B cell (primary cell): Measurements from ENCODE around the gene KLHL7. TPM values are rescaled to one million over a fixed set of nuclear protein-coding genes. Genes with fewer than 3 reads are reported as not detected.

Source experiments
- ATAC-seq: fragments of 200-7000 bp; cut with Tn5 transposase; one replicate; pipeline ENCODE4 v1.10.0; 2021; ENCODE audit warnings: low read depth, mild to moderate bottlenecking, moderate number of reproducible peaks, moderate library complexity
- CTCF ChIA-PET: fragments of 350-600 bp; sonication (Branson Sonifier 250); formaldehyde crosslinking; loops from one replicate; lab custom pipeline; 2021; ENCODE audit warnings: antibody characterized with exemption, inconsistent platforms; lab: Charles Lee
- POLR2A ChIA-PET: fragments of 350-600 bp; sonication (Branson Sonifier 250); formaldehyde crosslinking; loops from one replicate; lab custom pipeline; 2021; ENCODE audit warnings: antibody characterized with exemption; lab: Charles Lee
- DNase-seq: peaks from one replicate; pipeline ENCODE4 v3.0.0; 2013
- H2AFZ ChIP-seq: 2 replicates; pipeline ENCODE4 v1.6.1; 2012; ENCODE audit warnings: mild to moderate bottlenecking, low read depth, low read length; ENCODE audit not compliant: insufficient read depth, poor library complexity, severe bottlenecking
- H3K27ac ChIP-seq, 2 donors: 1 replicate in 1 of 2; 2 replicates in 1 of 2; pipeline ENCODE4 v1.5.1; 2012 to 2013; ENCODE audit warnings: low read length in 2 of 2, mild to moderate bottlenecking in 2 of 2, moderate library complexity in 1 of 2
- H3K27me3 ChIP-seq, 4 experiments: fragments of 200-600 bp in 1 of 4; sonication (generic) in 1 of 4; replicated peaks in 1 of 4; 1 replicate in 2 of 4; 2 replicates in 2 of 4; pipeline versions ENCODE4 v1.6.1 to v1.7.0; 2013 to 2016; ENCODE audit warnings: low read length in 3 of 4, mild to moderate bottlenecking in 2 of 4, mixed read lengths in 1 of 4, moderate library complexity in 1 of 4; ENCODE audit not compliant: insufficient read depth in 4 of 4, control insufficient read depth in 3 of 4; ENCODE audit errors: control extremely low read depth in 1 of 4
- H3K36me3 ChIP-seq, 2 experiments: replicated peaks in 1 of 2; 1 replicate in 1 of 2; 2 replicates in 1 of 2; pipeline versions ENCODE4 v1.6.1 to v1.7.1; 2013; ENCODE audit warnings: low read length in 1 of 2; ENCODE audit not compliant: insufficient read depth in 2 of 2, control insufficient read depth in 1 of 2; ENCODE audit errors: control extremely low read depth in 1 of 2, extremely low read depth in 1 of 2
- H3K4me1 ChIP-seq, 2 donors: fragments of 200-600 bp in 1 of 2; sonication (generic) in 1 of 2; 1 replicate in 1 of 2; 2 replicates in 1 of 2; pipeline versions ENCODE4 v1.5.1 to v1.6.1; 2013 to 2017; ENCODE audit warnings: low read length in 2 of 2; ENCODE audit not compliant: control insufficient read depth in 2 of 2, insufficient read depth in 2 of 2
- H3K4me2 ChIP-seq: replicated peaks from 2 replicates; pipeline ENCODE3; 2012; ENCODE audit warnings: mild to moderate bottlenecking, low read depth, low read length; ENCODE audit not compliant: poor library complexity, severe bottlenecking
- H3K4me3 ChIP-seq, 5 experiments: fragments of 200-600 bp in 1 of 5; sonication (generic) in 1 of 5; 1 replicate in 3 of 5; 2 replicates in 2 of 5; pipeline versions ENCODE4 v1.5.1 to v1.7.0; 2011 to 2016; ENCODE audit warnings: low read length in 4 of 5, mild to moderate bottlenecking in 4 of 5, low read depth in 2 of 5, control low read depth in 1 of 5, moderate library complexity in 1 of 5; ENCODE audit not compliant: insufficient read depth in 1 of 5; ENCODE audit errors: control extremely low read depth in 1 of 5, extremely low read depth in 1 of 5
- H3K79me2 ChIP-seq: fragments of 200-600 bp; sonication (generic); one replicate; pipeline ENCODE4 v1.6.0; 2016; ENCODE audit warnings: low read length; ENCODE audit not compliant: control insufficient read depth, insufficient read depth
- H3K9ac ChIP-seq: fragments of 200-600 bp; sonication (generic); 2 replicates; pipeline ENCODE4 v1.6.1; 2017; ENCODE audit warnings: mild to moderate bottlenecking, low read length, moderate library complexity
- H3K9me3 ChIP-seq, 3 donors: one replicate each; pipeline versions ENCODE4 v1.6.1 to v1.7.1; 2013; ENCODE audit warnings: low read length in 2 of 3; ENCODE audit not compliant: control insufficient read depth in 2 of 3, insufficient read depth in 1 of 3; ENCODE audit errors: control extremely low read depth in 1 of 3
- H4K20me1 ChIP-seq: 2 replicates; pipeline ENCODE4 v1.6.0; 2012; ENCODE audit warnings: mild to moderate bottlenecking, low read length; ENCODE audit not compliant: insufficient read depth, control insufficient read depth, poor library complexity, severe bottlenecking
- H3K27ac Mint-ChIP-seq: one replicate; pipeline ENCODE4 v1.8.0; 2021; ENCODE audit warnings: mixed read lengths
- H3K27me3 Mint-ChIP-seq: one replicate; pipeline ENCODE4 v1.8.0; 2021; ENCODE audit warnings: mixed read lengths
- H3K4me1 Mint-ChIP-seq: one replicate; pipeline ENCODE4 v1.8.0; 2021; ENCODE audit warnings: mixed read lengths
- H3K4me3 Mint-ChIP-seq: one replicate; pipeline ENCODE4 v1.8.0; 2021; ENCODE audit warnings: mixed read lengths
- H3K9me3 Mint-ChIP-seq: one replicate; pipeline ENCODE4 v1.8.0; 2022; ENCODE audit warnings: mixed read lengths; ENCODE audit not compliant: insufficient read depth
- CTCF ChIP-seq: fragments of 200-600 bp; IDR thresholded peaks from one replicate; pipeline ENCODE4 v1.8.0; 2022; ENCODE audit warnings: antibody characterized with exemption, mild to moderate bottlenecking
- EZH2 ChIP-seq: IDR thresholded peaks from 2 replicates; pipeline ENCODE4 v1.6.1; 2012; ENCODE audit warnings: borderline replicate concordance, low read depth, mild to moderate bottlenecking, moderate library complexity, low read length; ENCODE audit not compliant: insufficient read depth, poor library complexity, severe bottlenecking
- WGBS: methylation state at CpG from one replicate; pipeline ENCODE4 v1.1.5; 2013; ENCODE audit warnings: missing lambda C conversion rate; ENCODE audit not compliant: insufficient coverage; 5-methylcytosine and 5-hydroxymethylcytosine counted together
- intact Hi-C: fragments of 100-400 bp; cut with micrococcal nuclease; formaldehyde crosslinking; loops from one replicate; pipeline ENCODE4 v1.10.0; 2022
- polyA plus RNA-seq: library from polyadenylated mRNA; depleted of rRNA; stranded (reverse); fragments of >200 nt; gene quantifications from 2 replicates; pipeline ENCODE4 v1.2.3, GENCODE V29; 2012
- total RNA-seq, 2 donors: library from RNA; stranded (reverse); fragments of 120-200 nt in 1 of 2; gene quantifications; 1 replicate in 1 of 2; 2 replicates in 1 of 2; pipeline versions ENCODE4 v1.2.3 to v1.2.4, GENCODE V29; 2013 to 2022

KLHL7 gene
- total and polyA plus RNA-seq, 2 donors (not counting 1 experiment from before 2014, with no cell fraction given) = 9.2 to 22.8 TPM

GRCh38 chr7:23211589-23211988, 106.0 kb downstream of the KLHL7 start:
- H3K4me1 ChIP-seq = no peaks in the 10 kb centered on the region
- no peak overlapping the region for H3K27ac Mint-ChIP-seq
- CTCF ChIA-PET = no interaction called here

GRCh38 chr7:23212395-23212794, 106.8 kb downstream of the KLHL7 start:
- no peak overlapping the region for H3K4me3 ChIP-seq
- Mint-ChIP-seq H3K4me1 (no peaks in the 10 kb centered on the region), H3K4me3 (no peak overlapping the region), H3K27me3 (peaks cover 23% of the 10 kb centered on the region), H3K27ac (no peak overlapping the region), H3K9me3 (no peaks in the 10 kb centered on the region)
- no peak overlapping the region for H3K4me2 ChIP-seq
- H3K9me3 ChIP-seq = no peaks in the 10 kb centered on the region
- H3K27me3 ChIP-seq = no peaks in the 10 kb centered on the region
- no peak overlapping the region for H3K27ac ChIP-seq
- ATAC-seq (no peak), DNase-seq (no peak)
- 100% methylated on average over 2 of the region's 2 CpGs for WGBS
- ChIA-PET POLR2A (no interaction called here), CTCF (no interaction called here)
- no peak for TF ChIP-seq CTCF
- no peak for TF ChIP-seq EZH2
- no peak overlapping the region for H3K9ac ChIP-seq
- H3K36me3 ChIP-seq = no peaks in the 10 kb centered on the region
- H2AFZ ChIP-seq = no peak overlapping the region
- no peaks in the 10 kb centered on the region for H3K79me2 ChIP-seq
- H3K4me1 ChIP-seq = no peaks in the 10 kb centered on the region
- H4K20me1 ChIP-seq = no peaks in the 10 kb centered on the region
- intact Hi-C loops = no loop called here

More at GRCh38 chr7:23211589-23211988, 106.0 kb downstream of the KLHL7 start:
- Mint-ChIP-seq H3K4me3 (no peak overlapping the region), H3K4me1 (no peaks in the 10 kb centered on the region), H3K27me3 (peaks cover 23% of the 10 kb centered on the region), H3K9me3 (no peaks in the 10 kb centered on the region)
- 88% methylated on average over 6 of the region's 11 CpGs for WGBS
- no peak overlapping the region for H3K27ac ChIP-seq
- POLR2A ChIA-PET = no interaction called here
- no peaks in the 10 kb centered on the region for H3K27me3 ChIP-seq
- H3K9me3 ChIP-seq = no peaks in the 10 kb centered on the region
- DNase-seq (no peak), ATAC-seq (no peak)
- H3K9ac ChIP-seq = no peak overlapping the region
- TF ChIP-seq EZH2 = no peak
- no peak for TF ChIP-seq CTCF
- H4K20me1 ChIP-seq = no peaks in the 10 kb centered on the region
- intact Hi-C loops = no loop called here
- H3K79me2 ChIP-seq = no peaks in the 10 kb centered on the region
- H3K4me2 ChIP-seq = no peak overlapping the region
- H3K36me3 ChIP-seq = no peaks in the 10 kb centered on the region
- no peak overlapping the region for H3K4me3 ChIP-seq
- no peak overlapping the region for H2AFZ ChIP-seq
